Effector memory CD8-positive, alpha-beta T cell (primary cell): Measurements from ENCODE around the gene GRID2.

ENCODE experiments used
- ATAC-seq: fragments of 150-1000 bp; cut with Tn5 transposase; replicated peaks from 2 replicates; pipeline ENCODE4 v1.10.0; 2021; ENCODE audit warnings: mild to moderate bottlenecking, moderate library complexity
- DNase-seq, 3 experiments: peaks; one replicate each; pipeline ENCODE4 v3.0.0; 2021
- H3K27ac Mint-ChIP-seq, 2 donors: one replicate each; pipeline ENCODE4 v1.8.0; 2022; ENCODE audit warnings: mild to moderate bottlenecking in 2 of 2, mixed read lengths in 2 of 2, moderate library complexity in 2 of 2
- H3K27me3 Mint-ChIP-seq, 2 donors: one replicate each; pipeline ENCODE4 v1.8.0; 2022; ENCODE audit warnings: mixed read lengths in 2 of 2
- H3K36me3 Mint-ChIP-seq: one replicate; pipeline ENCODE4 v1.8.0; 2022; ENCODE audit warnings: mild to moderate bottlenecking, moderate library complexity, mixed read lengths; ENCODE audit not compliant: insufficient read depth
- H3K4me1 Mint-ChIP-seq, 2 donors: one replicate each; pipeline ENCODE4 v1.8.0; 2022; ENCODE audit warnings: low read depth in 2 of 2, mixed read lengths in 2 of 2
- H3K4me3 Mint-ChIP-seq, 2 donors: one replicate each; pipeline ENCODE4 v1.8.0; 2022; ENCODE audit warnings: mild to moderate bottlenecking in 2 of 2, mixed read lengths in 2 of 2, moderate library complexity in 2 of 2
- H3K9me3 Mint-ChIP-seq, 2 donors: one replicate each; pipeline ENCODE4 v1.8.0; 2022; ENCODE audit warnings: mixed read lengths in 2 of 2

GRID2 gene

GRCh38 chr4:93710847-93711430 lies 1407.2 kb downstream of the GRID2 start:
- ATAC-seq (no peak), DNase-seq (no peak)
- Mint-ChIP-seq H3K4me3 (no peak overlapping the region), H3K27me3 (no peaks in the 10 kb centered on the region), H3K27ac (no peak overlapping the region), H3K36me3 (no peaks in the 10 kb centered on the region), H3K9me3 (peaks cover 5 to 17% of the 10 kb centered on the region in 2 donors), H3K4me1 (no peaks in the 10 kb centered on the region)

GRCh38 chr4:93718233-93718632 lies 1414.5 kb downstream of the GRID2 start:
- Mint-ChIP-seq H3K9me3 (peaks cover 0 to 9% of the 10 kb centered on the region in 2 donors), H3K36me3 (no peaks in the 10 kb centered on the region), H3K4me1 (no peaks in the 10 kb centered on the region), H3K27me3 (no peaks in the 10 kb centered on the region), H3K4me3 (no peak overlapping the region), H3K27ac (no peak overlapping the region)
- DNase-seq (no peak), ATAC-seq (no peak)

- Mint-ChIP-seq H3K4me1 (no peaks in the 10 kb centered on the region), H3K27ac (no peak overlapping the region), H3K4me3 (no peak overlapping the region), H3K9me3 (peaks cover 0 to 8% of the 10 kb centered on the region in 2 donors), H3K27me3 (no peaks in the 10 kb centered on the region), H3K36me3 (no peaks in the 10 kb centered on the region)
- no peak for ATAC-seq
- no peak for DNase-seq
These were observed 1415.8 kb downstream of the GRID2 start for GRCh38 chr4:93719552-93719951.

- DNase-seq (no peak), ATAC-seq (no peak)
- Mint-ChIP-seq H3K4me1 (no peaks in the 10 kb centered on the region), H3K4me3 (no peak overlapping the region), H3K27ac (no peak overlapping the region), H3K27me3 (no peaks in the 10 kb centered on the region), H3K36me3 (no peaks in the 10 kb centered on the region), H3K9me3 (peaks cover 0 to 5% of the 10 kb centered on the region in 2 donors)
These were observed 1418.7 kb downstream of the GRID2 start for GRCh38 chr4:93722446-93722845.

GRCh38 chr4:93730251-93730650 lies 1426.5 kb downstream of the GRID2 start:
- H3K9me3 Mint-ChIP-seq = peaks cover 6 to 7% of the 10 kb centered on the region in 2 donors
- no peak overlapping the region for H3K4me3 Mint-ChIP-seq
- H3K27ac Mint-ChIP-seq = no peak overlapping the region
- H3K4me1 Mint-ChIP-seq = no peaks in the 10 kb centered on the region
- H3K36me3 Mint-ChIP-seq = no peaks in the 10 kb centered on the region
- no peaks in the 10 kb centered on the region for H3K27me3 Mint-ChIP-seq
- ATAC-seq = no peak
- no peak for DNase-seq

- DNase-seq (no peak), ATAC-seq (no peak)
- no peaks in the 10 kb centered on the region for H3K36me3 Mint-ChIP-seq
- no peaks in the 10 kb centered on the region for H3K27me3 Mint-ChIP-seq
- H3K4me3 Mint-ChIP-seq = no peak overlapping the region
- no peak overlapping the region for H3K27ac Mint-ChIP-seq
- H3K9me3 Mint-ChIP-seq = peaks cover 6 to 7% of the 10 kb centered on the region in 2 donors
- no peaks in the 10 kb centered on the region for H3K4me1 Mint-ChIP-seq
These were observed 1427.0 kb downstream of the GRID2 start for GRCh38 chr4:93730760-93731159.

GRCh38 chr4:93731456-93731855 lies 1427.7 kb downstream of the GRID2 start:
- Mint-ChIP-seq H3K4me3 (no peak overlapping the region), H3K27ac (no peak overlapping the region), H3K9me3 (peaks cover 6 to 7% of the 10 kb centered on the region in 2 donors), H3K36me3 (no peaks in the 10 kb centered on the region), H3K4me1 (no peaks in the 10 kb centered on the region), H3K27me3 (no peaks in the 10 kb centered on the region)
- ATAC-seq (no peak), DNase-seq (no peak)

- no peak for DNase-seq
- no peaks in the 10 kb centered on the region for H3K4me1 Mint-ChIP-seq
- no peaks in the 10 kb centered on the region for H3K36me3 Mint-ChIP-seq
- H3K9me3 Mint-ChIP-seq = peaks cover 7 to 9% of the 10 kb centered on the region in 2 donors
- H3K27ac Mint-ChIP-seq = no peak overlapping the region
- H3K27me3 Mint-ChIP-seq = no peaks in the 10 kb centered on the region
- no peak for ATAC-seq
- H3K4me3 Mint-ChIP-seq = no peak overlapping the region
These were observed 1428.7 kb downstream of the GRID2 start for GRCh38 chr4:93732509-93732908.

GRCh38 chr4:93740890-93741289 lies 1437.1 kb downstream of the GRID2 start:
- H3K27me3 Mint-ChIP-seq = no peaks in the 10 kb centered on the region
- H3K27ac Mint-ChIP-seq = no peak overlapping the region
- no peaks in the 10 kb centered on the region for H3K4me1 Mint-ChIP-seq
- ATAC-seq (no peak), DNase-seq (no peak)
- peaks cover 3% of the 10 kb centered on the region for H3K36me3 Mint-ChIP-seq
- H3K4me3 Mint-ChIP-seq = no peak overlapping the region
- H3K9me3 Mint-ChIP-seq = peaks cover 9 to 16% of the 10 kb centered on the region in 2 donors

GRCh38 chr4:93743022-93743421 lies 1439.3 kb downstream of the GRID2 start:
- no peak for DNase-seq
- ATAC-seq = no peak
- Mint-ChIP-seq H3K27me3 (no peaks in the 10 kb centered on the region), H3K4me3 (no peak overlapping the region), H3K27ac (no peak overlapping the region), H3K4me1 (no peaks in the 10 kb centered on the region), H3K9me3 (peaks cover 6 to 14% of the 10 kb centered on the region in 2 donors), H3K36me3 (peaks cover 3% of the 10 kb centered on the region)

GRCh38 chr4:93743635-93744034 lies 1439.9 kb downstream of the GRID2 start:
- H3K27me3 Mint-ChIP-seq = no peaks in the 10 kb centered on the region
- H3K4me3 Mint-ChIP-seq = no peak overlapping the region
- no peak overlapping the region for H3K27ac Mint-ChIP-seq
- ATAC-seq (no peak), DNase-seq (no peak)
- peaks cover 3% of the 10 kb centered on the region for H3K36me3 Mint-ChIP-seq
- peaks cover 3 to 8% of the 10 kb centered on the region in 2 donors for H3K9me3 Mint-ChIP-seq
- H3K4me1 Mint-ChIP-seq = no peaks in the 10 kb centered on the region

- no peak overlapping the region for H3K27ac Mint-ChIP-seq
- peaks cover 3 to 7% of the 10 kb centered on the region in 2 donors for H3K9me3 Mint-ChIP-seq
- ATAC-seq = no peak
- H3K4me1 Mint-ChIP-seq = no peaks in the 10 kb centered on the region
- no peak for DNase-seq
- peaks cover 6% of the 10 kb centered on the region for H3K36me3 Mint-ChIP-seq
- no peak overlapping the region for H3K4me3 Mint-ChIP-seq
- H3K27me3 Mint-ChIP-seq = no peaks in the 10 kb centered on the region
These were observed 1441.2 kb downstream of the GRID2 start for GRCh38 chr4:93744961-93745360.

GRCh38 chr4:93746031-93746430 lies 1442.3 kb downstream of the GRID2 start:
- Mint-ChIP-seq H3K9me3 (peaks cover 3 to 7% of the 10 kb centered on the region in 2 donors), H3K27ac (no peak overlapping the region), H3K4me3 (no peak overlapping the region), H3K27me3 (no peaks in the 10 kb centered on the region), H3K4me1 (no peaks in the 10 kb centered on the region), H3K36me3 (peaks cover 6% of the 10 kb centered on the region)
- no peak for ATAC-seq
- no peak for DNase-seq

GRCh38 chr4:93747220-93747619 lies 1443.5 kb downstream of the GRID2 start:
- Mint-ChIP-seq H3K4me1 (no peaks in the 10 kb centered on the region), H3K36me3 (peaks cover 6% of the 10 kb centered on the region), H3K9me3 (peaks cover 3 to 7% of the 10 kb centered on the region in 2 donors), H3K4me3 (no peak overlapping the region), H3K27me3 (no peaks in the 10 kb centered on the region), H3K27ac (no peak overlapping the region)
- ATAC-seq = no peak
- DNase-seq = no peak
